Suprapubic skin (tissue), 4 donors: ENCODE results near the gene MAP1LC3B. TPM values are rescaled to one million over a fixed set of nuclear protein-coding genes. Genes with fewer than 3 reads are reported as not detected.
"Not testable (repeated sequence)": the region's sequence is repeated elsewhere in the genome, so short reads cannot be mapped to it uniquely, and the experiment has no call there.

Experiments
- DNase-seq, 2 donors: peaks; one replicate each; pipeline ENCODE4 v3.0.0-alpha.2; 2019; ENCODE audit warnings: low spot score in 2 of 2
- H3K27ac ChIP-seq: fragments of 200-600 bp; sonication (generic); one replicate; pipeline ENCODE4 v1.5.1; 2019
- H3K27me3 ChIP-seq: fragments of 200-600 bp; sonication (generic); one replicate; pipeline ENCODE4 v1.5.1; 2019
- H3K36me3 ChIP-seq: fragments of 200-600 bp; sonication (generic); one replicate; pipeline ENCODE4 v1.5.1; 2019
- H3K4me1 ChIP-seq: fragments of 200-600 bp; sonication (generic); one replicate; pipeline ENCODE4 v1.5.1; 2019
- H3K4me3 ChIP-seq: fragments of 200-600 bp; sonication (generic); one replicate; pipeline ENCODE4 v1.5.1; 2019; ENCODE audit warnings: mild to moderate bottlenecking
- H3K9me3 ChIP-seq: fragments of 200-600 bp; sonication (generic); one replicate; pipeline ENCODE4 v1.5.1; 2019
- CTCF ChIP-seq, 2 donors: fragments of 200-600 bp in 1 of 2; fragments of 450-650 bp in 1 of 2; sonication (generic) in 1 of 2; IDR thresholded peaks; one replicate each; pipeline ENCODE4 v1.5.1; 2016 to 2019; ENCODE audit warnings: antibody characterized with exemption in 2 of 2, mild to moderate bottlenecking in 1 of 2, moderate library complexity in 1 of 2
- EP300 ChIP-seq: sonication (generic); formaldehyde crosslinking; IDR thresholded peaks from one replicate; pipeline ENCODE4 v1.6.1; 2017; ENCODE audit warnings: antibody characterized with exemption
- POLR2A ChIP-seq, 2 donors: fragments of 450-650 bp; IDR thresholded peaks; one replicate each; pipeline ENCODE4 v1.6.1; 2017; ENCODE audit warnings: antibody characterized with exemption in 2 of 2, mild to moderate bottlenecking in 2 of 2, moderate library complexity in 2 of 2
- POLR2AphosphoS5 ChIP-seq, 3 donors: sonication (generic); formaldehyde crosslinking; IDR thresholded peaks; one replicate each; pipeline ENCODE4 v1.6.1; 2017; ENCODE audit warnings: antibody characterized with exemption in 3 of 3
- WGBS: methylation state at CpG from one replicate; pipeline ENCODE4 v1.1.5; 2018; 5-methylcytosine and 5-hydroxymethylcytosine counted together
- total RNA-seq, 4 donors: library from RNA; depleted of rRNA; stranded (reverse); fragments of >200 nt; gene quantifications; one replicate each; pipeline ENCODE4 v1.1.0, GENCODE V29; 2016

Gene MAP1LC3B
- total RNA-seq, 4 donors from 2014 or later = 57.8 to 82.0 (median 71.3) TPM

- 46% methylated on average over 4 of the region's 4 CpGs for whole genome bisulfite sequencing
- Histone ChIP-seq H3K27me3 (no peaks in the 10 kb centered on the region), H3K27ac (peak overlapping the region; percentile 18), H3K9me3 (no peaks in the 10 kb centered on the region), H3K4me1 (peaks cover 56% of the 10 kb centered on the region), H3K36me3 (no peaks in the 10 kb centered on the region), H3K4me3 (peak overlapping the region; percentile 84)
- TF ChIP-seq POLR2A (IDR thresholded peaks at IDR 0.05) (no peak), POLR2AphosphoS5 (IDR thresholded peaks at IDR 0.05) (no peak)
- DNase-seq = no peak
These were observed 11.3 kb upstream of the MAP1LC3B start for GRCh38 chr16:87380881-87381280.

GRCh38 chr16:87382023-87382785 lies 9.9 kb upstream of the MAP1LC3B start:
- 12% methylated on average over 17 of the region's 17 CpGs for WGBS
- TF ChIP-seq POLR2A (IDR thresholded peaks at IDR 0.05) (no peak), CTCF (IDR thresholded peaks at IDR 0.05) (no peak), EP300 (no peak), POLR2AphosphoS5 (IDR thresholded peaks at IDR 0.05) (no peak)
- Histone ChIP-seq H3K27ac (peak overlapping the region; percentile 94), H3K4me1 (peaks cover 53% of the 10 kb centered on the region), H3K9me3 (no peaks in the 10 kb centered on the region), H3K4me3 (peak overlapping the region; percentile 84), H3K36me3 (no peaks in the 10 kb centered on the region), H3K27me3 (no peaks in the 10 kb centered on the region)
- DNase-seq = no peak

GRCh38 chr16:87383505-87384161 lies 8.5 kb upstream of the MAP1LC3B start, which contains the start of gene FBXO31:
Gene FBXO31, minus strand, starts transcription at chr16:87383776. Its CDS starts 32 bp downstream, at chr16:87383744.
- no peaks in the 10 kb centered on the region for H3K27me3 ChIP-seq
- H3K4me1 ChIP-seq = peaks cover 65% of the 10 kb centered on the region
- WGBS = 1% methylated on average over 18 of the region's 92 CpGs
- peak within 1 kb of the TSS; percentile 84 for H3K4me3 ChIP-seq
- H3K27ac ChIP-seq = peak within 1 kb of the TSS; percentile 94
- peak; percentile 88 to 91 for DNase-seq
- peak; percentile 36 to 94 for TF ChIP-seq POLR2A (IDR thresholded peaks at IDR 0.05)
- no peak for TF ChIP-seq EP300
- TF ChIP-seq POLR2AphosphoS5 (IDR thresholded peaks at IDR 0.05) = peak in 2 of 3 donors; percentile 85 to 93
- H3K36me3 ChIP-seq = no peaks in the 10 kb centered on the region
- H3K9me3 ChIP-seq = no peaks in the 10 kb centered on the region

- H3K9me3 ChIP-seq = no peaks in the 10 kb centered on the region
- H3K4me1 ChIP-seq = peaks cover 67% of the 10 kb centered on the region
- DNase-seq = peak; percentile 77 to 83
- peak overlapping the region; percentile 94 for H3K27ac ChIP-seq
- H3K27me3 ChIP-seq = no peaks in the 10 kb centered on the region
- TF ChIP-seq POLR2AphosphoS5 (IDR thresholded peaks at IDR 0.05) (no peak), CTCF (IDR thresholded peaks at IDR 0.05) (no peak)
- no peaks in the 10 kb centered on the region for H3K36me3 ChIP-seq
- WGBS = 11% methylated on average over 23 of the region's 64 CpGs
- H3K4me3 ChIP-seq = peak overlapping the region; percentile 84
These were observed 7.8 kb upstream of the MAP1LC3B start for GRCh38 chr16:87384162-87384874.

GRCh38 chr16:87384875-87385167 lies 7.3 kb upstream of the MAP1LC3B start:
- peak in 1 of 2 donors; percentile 79 for DNase-seq
- H3K4me3 ChIP-seq = peak overlapping the region; percentile 84
- 91% methylated on average over 12 of the region's 12 CpGs for WGBS

GRCh38 chr16:87387942-87388817 lies 4.0 kb upstream of the MAP1LC3B start:
- no peak for TF ChIP-seq CTCF (IDR thresholded peaks at IDR 0.05)
- TF ChIP-seq POLR2A (IDR thresholded peaks at IDR 0.05) = peak in 1 of 2 donors; percentile 52
- TF ChIP-seq EP300 = peak; percentile 35
- peak; percentile 52 to 98 (median 65) for TF ChIP-seq POLR2AphosphoS5 (IDR thresholded peaks at IDR 0.05)
- peak; percentile 96 to 97 for DNase-seq
- Histone ChIP-seq H3K4me1 (peaks cover 46% of the 10 kb centered on the region), H3K27ac (peak overlapping the region; percentile 93), H3K4me3 (peak overlapping the region; percentile 21), H3K27me3 (no peaks in the 10 kb centered on the region), H3K36me3 (no peaks in the 10 kb centered on the region), H3K9me3 (no peaks in the 10 kb centered on the region)
- WGBS = 9% methylated on average over 18 of the region's 18 CpGs

More at GRCh38 chr16:87384875-87385167, 7.3 kb upstream of the MAP1LC3B start:
- H3K36me3 ChIP-seq, H3K27me3 ChIP-seq, H3K9me3 ChIP-seq: not testable (repeated sequence)
- Histone ChIP-seq H3K4me1 (peaks cover 63% of the 10 kb centered on the region), H3K27ac (peak overlapping the region; percentile 94)
